GM12892 (cell line): ENCODE data around the gene PRDM7.

Experiments
- POLR2A ChIP-seq: IDR thresholded peaks from 2 replicates; pipeline ENCODE4 v1.6.1; 2011; ENCODE audit warnings: low read depth, low read length, control low read depth
- POLR2AphosphoS5 ChIP-seq: IDR thresholded peaks from 2 replicates; pipeline ENCODE4 v1.6.1; 2011; ENCODE audit warnings: low read depth, low read length, control low read depth
- TAF1 ChIP-seq: IDR thresholded peaks from 2 replicates; pipeline ENCODE4 v1.6.1; 2011; ENCODE audit warnings: low read depth, mild to moderate bottlenecking, control low read depth, low read length, borderline replicate concordance

DNA sequence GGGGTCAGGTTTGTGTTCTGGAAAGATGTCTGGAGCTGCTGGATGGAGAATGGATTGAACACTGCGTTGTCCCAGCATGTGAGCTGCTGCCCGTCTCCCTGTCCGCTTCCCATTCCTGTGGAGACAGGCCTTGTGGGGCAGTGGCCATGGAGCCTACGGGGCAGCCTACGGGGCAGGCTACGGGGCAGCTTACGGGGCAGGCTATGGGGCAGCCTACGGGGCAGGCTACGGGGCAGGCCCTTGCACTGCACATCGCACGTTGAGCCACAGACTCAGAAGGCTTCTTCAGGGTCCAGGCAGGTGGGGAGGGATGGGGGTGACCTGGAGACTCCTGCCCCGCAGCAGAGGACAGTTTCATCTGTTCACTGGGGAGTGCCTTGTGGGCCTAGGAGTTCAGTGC, 48.1 kb downstream of the PRDM7 start:
- TF ChIP-seq POLR2AphosphoS5 (no peak), POLR2A (no peak), TAF1 (no peak)
